GM21619 (cell line): ENCODE data around the gene GREM2.

ENCODE experiments used
- ATAC-seq: cut with Tn5 transposase; IDR thresholded peaks from one replicate; pipeline ENCODE4 v1.9.1; 2021; ENCODE audit not compliant: unreplicated experiment

GREM2 gene

DNA sequence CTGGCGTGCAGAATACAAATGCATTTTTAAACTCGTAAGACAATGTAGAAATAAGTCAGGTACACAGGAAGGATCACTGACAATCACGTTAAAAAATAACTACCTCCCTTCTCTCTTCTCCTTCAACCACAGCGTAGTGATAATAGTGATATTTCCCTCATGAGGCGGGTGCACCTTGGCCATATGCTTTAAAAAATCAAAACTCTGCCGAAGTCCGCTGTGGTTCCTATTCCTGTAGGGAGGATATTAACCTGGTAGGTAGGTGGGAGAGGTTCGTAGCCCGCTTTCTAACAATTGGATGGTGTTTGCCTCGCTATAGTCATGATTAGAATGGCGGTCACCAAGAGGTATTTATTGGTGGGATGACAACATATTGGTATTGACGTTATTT is 732 bp downstream of the GREM2 start:
- ATAC-seq = no peak

DNA sequence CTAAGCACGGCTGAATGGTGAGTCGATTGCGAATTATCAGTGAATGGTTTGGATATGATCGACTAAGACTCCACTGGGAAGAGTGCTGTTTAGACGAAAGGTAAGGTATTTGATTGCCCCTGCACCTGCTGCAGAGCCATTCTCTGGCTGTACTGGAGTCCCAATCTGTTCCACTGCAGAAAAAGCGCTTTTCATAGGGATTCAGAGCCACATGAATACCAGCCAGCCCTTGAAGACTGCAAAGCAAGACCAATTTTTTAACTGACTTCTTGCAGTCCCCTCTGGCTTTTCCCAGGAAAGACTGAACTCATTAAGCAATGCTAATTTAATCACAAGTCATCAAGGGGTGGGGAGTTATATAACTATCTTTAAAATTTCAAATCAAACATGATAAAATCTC is 1.3 kb downstream of the GREM2 start:
- ATAC-seq = no peak

DNA sequence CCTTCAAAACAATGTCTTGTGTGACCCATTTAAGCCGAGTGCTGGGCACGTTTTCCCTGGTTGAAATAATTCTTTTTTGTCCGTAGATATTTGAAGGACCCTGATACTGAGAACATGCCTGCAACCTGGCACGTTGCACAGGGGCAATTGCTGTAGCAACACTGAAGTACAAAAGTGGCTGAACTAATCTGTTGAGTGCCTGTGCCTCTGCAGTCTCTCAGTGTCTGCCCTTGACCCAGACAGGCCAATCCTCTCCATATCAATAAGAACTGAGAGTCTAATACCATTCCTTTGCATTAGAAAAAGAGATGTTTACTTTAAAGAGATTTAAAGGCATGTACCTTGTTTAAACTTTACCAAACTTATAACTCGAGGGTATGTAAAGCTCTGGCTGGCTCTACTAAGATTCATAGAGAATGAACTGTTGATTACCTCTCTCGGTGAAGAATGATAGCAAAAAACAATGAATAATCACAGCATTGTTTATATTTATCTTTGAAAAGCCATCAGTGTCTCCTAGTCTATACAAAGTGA is 2.4 kb downstream of the GREM2 start:
- no peak for ATAC-seq

DNA sequence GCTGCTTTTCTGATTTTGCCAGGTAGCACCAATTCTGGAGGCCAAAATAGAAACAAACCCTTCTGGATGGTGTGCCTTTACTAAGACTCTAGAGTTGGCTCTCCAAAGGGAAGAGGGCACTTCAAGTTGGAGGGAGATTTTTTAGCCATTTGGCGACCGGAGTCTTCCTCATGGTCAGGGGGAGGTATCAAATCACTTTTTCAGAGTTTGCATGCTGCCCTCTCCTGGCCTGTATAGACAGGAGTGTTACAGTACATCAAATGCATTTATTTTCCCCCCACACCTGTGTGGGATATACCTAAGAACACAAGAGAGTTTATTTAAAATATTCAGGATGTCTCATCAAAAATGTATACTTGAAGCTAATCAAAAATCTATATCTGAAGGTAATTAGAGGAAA is 3.2 kb downstream of the GREM2 start:
- ATAC-seq = no peak

DNA sequence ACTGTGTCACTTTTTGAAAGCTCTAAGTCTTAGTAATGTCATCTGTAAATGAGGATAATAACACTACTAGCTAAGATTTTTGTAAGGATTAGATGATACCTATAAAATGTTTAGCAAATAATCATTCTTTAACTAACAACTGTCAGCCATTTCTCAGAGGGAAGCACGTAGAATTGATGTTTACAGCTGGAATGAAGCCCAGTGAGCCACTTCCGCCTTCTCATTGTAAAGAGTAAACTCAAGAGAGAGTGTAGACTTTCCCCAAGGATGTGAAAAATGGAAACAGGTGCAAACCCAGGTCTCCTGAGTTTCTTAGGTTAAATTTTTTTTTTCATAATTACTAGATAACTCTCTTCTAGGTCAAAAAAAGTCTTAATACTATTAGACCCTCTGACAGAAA is 4.9 kb downstream of the GREM2 start:
- ATAC-seq = no peak

DNA sequence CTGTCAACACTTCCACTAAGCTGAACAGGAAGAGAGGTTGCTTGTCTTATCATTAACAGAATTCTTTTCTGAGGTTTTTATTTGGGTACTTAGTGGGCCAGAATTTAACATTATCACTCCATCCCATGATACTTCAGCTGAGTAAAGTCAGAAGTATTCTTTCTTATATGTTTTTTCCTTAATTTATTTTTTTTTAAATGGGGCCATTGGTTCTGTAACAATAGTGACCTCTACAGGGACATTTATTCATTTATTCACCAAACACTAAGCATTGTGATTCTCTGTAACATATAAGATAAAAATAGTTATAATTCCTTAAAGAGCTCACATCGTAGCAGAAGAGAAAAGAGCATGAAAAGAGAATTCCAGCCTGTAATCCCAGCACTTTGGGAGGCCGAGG is 9.8 kb downstream of the GREM2 start:
- no peak for ATAC-seq

DNA sequence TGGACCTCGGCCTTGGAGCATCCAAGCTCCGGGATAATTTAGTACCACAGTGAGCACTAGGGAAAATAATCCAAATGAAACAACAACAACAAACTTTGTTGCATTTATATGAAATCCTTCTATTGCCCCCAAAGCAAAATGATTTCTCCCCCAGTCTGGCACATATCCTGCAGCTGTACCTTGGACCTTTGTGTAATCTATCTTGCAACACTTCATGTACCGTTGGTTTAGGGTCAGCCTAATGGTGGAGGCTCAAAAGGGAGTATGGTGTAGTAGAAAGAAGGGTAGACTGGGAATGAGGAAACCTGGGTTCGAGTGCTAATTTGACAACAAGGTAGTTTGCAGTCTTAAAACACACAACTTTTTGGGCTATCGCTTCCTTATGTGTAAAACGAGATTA is 12.1 kb downstream of the GREM2 start:
- ATAC-seq = no peak

DNA sequence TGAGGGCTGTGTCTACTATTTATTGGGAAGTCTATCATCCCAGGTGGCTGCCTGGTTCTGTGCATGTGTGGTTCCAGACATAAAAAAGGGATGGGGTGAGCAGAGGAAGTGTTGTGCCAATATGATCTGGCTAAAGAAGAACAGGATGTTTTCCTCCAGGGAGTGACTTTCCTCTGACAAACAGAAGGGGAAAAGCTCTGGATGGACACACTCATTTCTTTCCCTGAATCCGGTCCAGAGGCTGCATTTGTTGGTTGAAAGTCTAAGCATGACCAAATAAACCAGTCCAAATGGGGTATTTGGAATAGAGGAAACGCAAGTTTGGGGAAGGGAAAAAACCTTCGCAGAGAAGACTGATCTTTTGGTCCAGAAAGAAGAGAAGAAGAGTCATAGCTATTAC is 12.7 kb downstream of the GREM2 start:
- no peak for ATAC-seq

DNA sequence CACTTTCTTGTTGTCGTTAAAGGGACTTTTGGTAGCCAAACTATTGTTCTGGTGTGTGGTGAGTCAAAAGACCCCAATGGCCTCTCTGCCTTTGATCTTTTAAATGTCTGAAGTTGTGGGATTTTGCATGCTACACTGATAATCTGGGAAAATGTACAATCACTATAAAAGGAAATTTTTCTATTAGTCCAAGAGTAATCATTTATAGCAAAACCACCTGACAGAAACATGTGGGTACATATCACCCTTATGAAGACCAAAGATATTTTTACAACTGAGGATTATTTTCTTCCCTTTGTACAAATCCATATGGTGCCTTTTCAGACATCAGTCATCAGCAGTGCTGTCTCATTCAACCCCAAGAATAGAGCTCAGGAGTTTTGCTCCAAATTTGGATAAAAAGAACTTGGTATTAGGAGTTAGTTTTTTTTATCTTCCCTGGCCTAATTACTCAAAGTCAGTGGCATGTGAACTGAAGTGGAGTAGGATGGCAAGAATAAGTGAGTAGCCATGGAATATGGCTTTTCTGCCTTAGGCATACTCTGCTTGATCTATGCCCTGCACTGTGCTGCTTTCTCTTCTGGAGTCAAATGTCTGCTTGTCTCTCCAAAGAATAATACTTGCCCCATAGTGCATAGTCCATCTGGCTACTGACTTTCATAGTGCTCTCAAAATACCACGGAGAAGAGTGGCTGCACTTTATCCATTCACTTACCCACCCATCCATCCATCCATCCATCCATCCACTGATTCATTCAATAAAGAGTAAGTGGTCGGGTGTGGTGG is 13.5 kb downstream of the GREM2 start:
- no peak for ATAC-seq

DNA sequence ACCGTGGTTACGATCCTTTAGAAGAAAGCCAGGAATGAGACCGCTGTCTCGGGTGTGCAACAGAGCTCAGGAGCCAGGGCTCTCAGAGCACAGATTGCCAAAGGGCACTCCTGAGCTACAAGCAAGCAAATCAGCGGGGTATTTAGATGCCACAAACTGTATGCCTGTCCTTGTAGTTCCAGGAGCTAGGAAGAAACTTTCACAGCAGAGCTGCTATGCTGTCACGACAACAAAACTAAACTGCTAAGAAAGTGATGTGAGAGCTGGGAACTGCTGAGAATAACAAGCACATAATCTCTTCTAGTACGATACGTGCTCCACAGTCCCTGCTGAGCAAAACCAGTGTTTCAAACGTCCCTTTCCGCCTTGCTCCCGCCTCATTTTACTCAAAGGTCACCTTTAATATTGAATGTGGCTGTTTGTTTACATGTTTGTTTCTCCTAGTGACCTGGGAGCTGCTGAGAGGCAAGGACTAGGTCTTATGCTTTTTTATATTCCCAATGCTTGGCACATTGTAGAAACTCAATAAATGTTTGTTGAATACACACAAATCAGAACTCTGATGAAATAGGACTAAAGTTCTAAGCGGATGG is 14.7 kb downstream of the GREM2 start:
- no peak for ATAC-seq

DNA sequence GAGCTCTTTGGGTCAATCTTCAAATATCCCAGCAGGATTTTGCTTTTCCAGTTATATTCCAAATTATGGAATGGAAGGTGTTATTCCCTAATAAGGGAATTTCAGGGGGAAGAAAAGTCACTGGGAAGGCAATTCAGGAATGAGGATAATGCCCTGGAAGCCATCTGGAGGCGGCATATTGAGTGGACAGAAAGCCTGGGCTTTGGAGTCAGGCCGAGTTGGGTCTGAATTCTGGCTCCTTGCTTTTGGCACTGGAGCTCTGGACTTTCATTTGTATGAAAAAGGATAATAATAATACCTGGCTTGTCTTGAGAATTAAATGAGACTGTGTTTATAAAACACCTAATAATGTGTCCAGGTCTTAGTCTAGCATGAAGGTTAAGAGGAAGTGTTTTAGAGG is 16.5 kb downstream of the GREM2 start:
- ATAC-seq = no peak

DNA sequence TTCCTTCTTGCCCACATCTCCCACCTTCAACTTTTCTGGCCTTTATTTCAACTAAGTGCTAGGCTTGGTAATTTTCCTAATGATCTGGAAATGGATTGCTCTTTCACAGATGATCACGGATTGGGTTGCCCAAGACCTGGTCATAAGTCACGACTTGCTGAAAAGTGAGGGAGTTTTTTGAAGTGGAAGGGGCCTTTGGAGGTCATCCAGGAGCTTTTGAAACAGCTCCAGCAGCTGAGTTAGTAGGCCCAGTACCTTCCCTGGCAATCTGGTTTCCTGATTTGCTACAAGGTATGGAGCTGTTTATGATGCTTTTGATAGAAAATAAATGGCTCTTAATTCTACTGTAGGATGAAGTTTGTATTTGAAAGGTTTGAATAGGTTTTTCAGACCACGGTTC is 20.4 kb downstream of the GREM2 start:
- ATAC-seq = no peak

DNA sequence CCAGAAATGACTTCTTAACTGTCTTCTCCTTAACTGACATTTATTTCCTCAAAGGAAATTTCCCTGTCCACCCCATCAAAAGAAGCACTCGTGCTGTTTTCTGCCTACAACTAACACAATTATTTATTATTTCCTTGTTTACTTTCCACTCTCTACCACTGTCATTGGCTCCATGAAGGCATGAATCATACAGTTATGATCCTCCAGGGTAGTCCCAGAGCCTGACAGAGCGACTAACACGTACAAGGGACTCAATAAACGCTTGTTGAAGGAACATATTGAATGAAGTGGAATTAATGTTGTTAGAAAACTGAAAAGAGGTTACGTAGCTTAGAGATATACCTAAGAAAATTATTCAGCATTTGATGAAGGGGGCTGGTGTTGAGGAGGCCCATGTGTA is 20.9 kb downstream of the GREM2 start:
- no peak for ATAC-seq

DNA sequence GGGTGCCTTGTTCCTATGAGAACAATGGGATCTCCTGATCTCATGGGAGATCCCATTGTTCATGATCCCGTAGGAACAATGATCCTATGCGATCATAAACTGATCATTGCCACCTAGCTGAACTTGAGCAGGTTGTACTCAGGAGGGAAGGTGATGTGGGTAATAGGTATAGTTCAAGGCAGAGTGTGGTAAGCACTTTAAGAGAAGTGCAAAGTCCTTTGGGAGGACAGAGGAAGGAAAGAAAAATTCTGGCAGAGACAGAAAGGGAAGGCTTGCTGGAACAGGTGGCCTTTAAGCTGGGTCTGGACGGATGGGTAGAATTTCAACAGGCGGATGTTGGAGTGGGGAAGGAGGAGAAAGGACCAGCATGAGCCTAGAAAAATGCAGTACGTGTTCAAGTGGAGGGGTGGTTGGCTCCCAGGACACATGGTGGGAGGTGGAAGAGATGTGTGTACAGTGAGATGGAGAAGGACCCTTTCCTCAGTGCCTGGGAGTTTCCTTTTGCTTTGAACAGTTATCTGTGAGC is 22.3 kb downstream of the GREM2 start:
- ATAC-seq = no peak

DNA sequence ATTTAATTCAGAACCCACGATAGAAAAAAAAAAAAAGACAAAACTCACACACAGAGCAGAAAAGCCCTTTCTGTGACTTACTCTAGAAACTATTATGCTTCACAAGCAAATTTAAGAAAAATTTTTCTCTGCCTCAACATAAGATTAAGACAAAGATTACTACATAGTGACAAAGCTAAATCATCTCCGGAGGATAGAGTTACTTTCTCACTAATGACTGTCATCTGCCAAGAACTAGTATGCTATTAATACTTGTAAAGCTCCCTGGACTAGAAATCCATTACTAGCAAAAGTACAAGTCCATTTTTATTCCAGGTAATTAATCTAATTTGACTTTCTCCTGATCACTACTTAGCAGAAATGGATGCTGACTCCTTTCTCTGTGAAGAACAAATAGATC is 25.9 kb downstream of the GREM2 start:
- no peak for ATAC-seq

DNA sequence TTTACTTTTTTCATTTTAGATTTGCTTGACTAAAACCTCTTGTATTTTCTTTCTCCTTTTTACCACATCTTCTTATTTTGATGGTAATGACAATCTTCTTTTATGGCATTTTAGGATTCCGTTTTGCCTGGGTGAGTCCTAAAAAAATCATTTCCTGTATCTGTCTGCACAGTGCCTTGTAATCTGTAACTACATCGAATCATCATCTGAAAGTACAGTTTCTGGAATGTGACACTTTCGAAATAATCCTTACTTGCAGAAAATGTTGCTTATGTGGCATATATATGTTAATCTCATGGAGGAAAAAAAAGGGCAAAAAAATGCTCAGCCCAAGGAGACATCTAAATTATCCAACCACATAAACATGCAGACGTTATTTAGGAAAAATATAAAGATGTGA is 29.0 kb downstream of the GREM2 start:
- no peak for ATAC-seq

DNA sequence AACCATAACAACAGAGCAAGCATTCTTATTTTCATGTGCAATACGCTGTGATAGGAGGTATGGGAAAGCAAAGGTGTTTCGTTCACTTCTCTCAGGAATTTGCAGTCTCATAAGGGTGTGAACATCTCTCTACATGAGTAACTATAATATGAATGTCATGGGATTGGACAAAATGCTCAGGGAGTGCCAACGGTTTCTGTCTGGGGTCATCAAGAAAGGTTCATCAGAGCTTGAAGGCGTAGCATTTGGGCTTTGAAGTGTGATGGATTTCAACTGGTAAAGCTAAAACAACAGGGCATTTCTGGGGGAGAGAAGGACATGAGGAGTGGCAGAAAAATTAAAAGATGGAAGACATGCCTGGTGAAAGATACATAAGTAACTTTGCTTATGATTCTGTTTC is 32.4 kb downstream of the GREM2 start:
- no peak for ATAC-seq

DNA sequence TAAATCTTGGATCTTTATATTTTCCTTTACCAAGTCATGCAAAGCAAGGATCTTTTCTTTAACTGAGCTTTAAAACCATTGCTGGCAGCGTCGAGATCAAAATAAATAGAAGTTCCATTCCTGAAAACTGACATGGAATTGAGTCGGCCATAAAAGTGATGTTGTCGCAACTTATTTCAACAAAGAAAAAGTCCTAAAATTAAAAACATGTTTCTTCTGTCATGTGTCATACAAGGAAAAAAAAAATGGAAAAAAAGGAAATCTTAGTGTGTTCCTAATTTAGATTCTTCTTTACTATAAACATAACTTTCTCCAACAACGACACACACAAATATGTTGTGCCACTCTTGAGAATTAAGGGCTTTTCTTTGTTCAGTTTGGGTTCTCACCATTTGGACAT is 34.9 kb downstream of the GREM2 start:
- ATAC-seq = no peak

DNA sequence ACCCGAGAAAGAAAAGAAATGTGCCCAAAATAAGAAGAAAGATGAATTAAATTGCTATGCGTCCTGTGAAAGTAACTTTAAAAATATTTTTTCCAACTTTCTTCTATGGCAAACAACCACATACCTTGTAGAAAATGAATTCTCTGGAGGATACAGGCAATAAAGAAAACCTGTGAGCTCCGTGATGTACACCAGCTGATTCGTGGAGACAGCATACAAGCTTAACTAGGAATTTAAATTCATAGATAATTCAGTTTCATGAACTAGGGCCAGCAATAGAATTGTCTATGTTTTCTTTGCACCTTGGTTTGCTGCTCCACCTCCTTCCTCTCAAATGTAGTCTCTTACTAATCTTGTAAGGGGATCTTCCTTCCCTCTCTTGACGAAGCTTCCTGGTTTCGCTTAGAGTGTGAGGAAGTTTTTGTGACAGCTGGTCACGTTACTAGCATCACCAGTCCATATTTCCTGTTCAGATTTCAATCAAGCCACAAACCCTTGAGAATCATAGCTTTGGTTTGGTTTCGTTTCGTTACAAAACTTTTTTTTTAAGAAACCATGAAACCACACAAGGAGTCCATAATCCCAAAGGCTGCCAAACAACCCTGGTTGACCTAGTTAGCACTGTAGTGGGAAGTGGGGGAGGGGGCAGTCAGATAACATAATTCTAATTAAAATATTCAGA is 35.8 kb downstream of the GREM2 start:
- no peak for ATAC-seq

DNA sequence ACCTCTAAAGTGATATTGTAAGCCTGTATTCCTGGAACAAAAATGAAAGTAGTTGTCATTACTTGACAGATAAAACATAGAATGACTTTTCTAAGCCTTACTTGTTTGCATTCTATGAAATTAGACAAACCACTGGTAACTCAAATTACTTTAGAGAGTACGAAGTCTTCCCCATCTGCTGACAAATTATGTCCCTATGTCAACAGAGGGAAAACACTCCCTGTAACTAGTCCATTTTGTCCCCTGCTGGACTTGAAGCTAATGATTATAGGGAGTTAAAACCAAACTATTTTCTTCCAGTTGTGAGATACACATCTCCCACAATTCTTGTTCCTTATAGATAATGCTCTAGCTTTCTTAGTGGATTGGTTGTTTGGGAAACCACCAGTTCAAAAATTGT is 39.6 kb downstream of the GREM2 start:
- no peak for ATAC-seq

DNA sequence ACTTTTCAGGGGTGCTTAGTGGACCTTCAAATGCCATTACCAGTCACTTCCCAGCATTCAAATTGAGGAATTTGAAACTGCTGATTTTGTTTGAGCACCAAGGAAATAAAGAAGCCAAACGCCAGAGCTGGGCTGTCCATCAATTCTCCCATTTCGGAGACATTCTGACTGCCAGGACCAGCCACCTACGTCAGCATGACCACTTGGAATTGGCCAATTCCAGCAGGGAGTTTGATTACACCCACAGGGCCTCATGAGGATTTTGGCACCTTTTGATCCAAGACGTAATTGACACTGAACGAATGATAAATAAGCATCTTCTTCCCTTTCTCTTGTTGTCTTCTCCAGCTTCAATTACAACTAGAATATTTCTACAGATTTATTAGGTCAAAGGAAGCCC is 40.2 kb downstream of the GREM2 start:
- ATAC-seq = no peak

DNA sequence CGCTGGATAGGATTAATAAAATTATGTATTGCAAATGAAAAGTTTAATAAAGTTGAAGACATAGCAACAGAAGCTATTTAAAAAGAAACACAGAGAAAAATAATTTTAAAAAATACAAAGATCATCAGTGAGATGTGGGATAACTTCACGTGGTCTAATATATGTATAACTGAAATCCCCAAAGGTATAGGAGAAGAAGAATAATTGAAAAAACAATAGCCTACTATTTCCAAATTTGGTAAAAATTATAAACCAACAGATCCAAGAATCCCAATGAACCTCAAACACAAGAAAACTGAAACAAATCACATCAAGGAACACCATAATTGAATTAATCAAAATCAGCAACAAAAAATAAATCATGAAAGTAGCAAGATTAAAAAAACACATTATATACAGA is 44.9 kb downstream of the GREM2 start:
- ATAC-seq = no peak
